IMR-90 (cell line): Measurements from ENCODE around the gene IDI2. TPM values are rescaled to one million over a fixed set of nuclear protein-coding genes. Genes with fewer than 3 reads are reported as not detected.

ENCODE experiments used
- ATAC-seq: fragments of 200-7000 bp; cut with Tn5 transposase; 2 replicates; pipeline ENCODE4 v1.9.1; 2020; ENCODE audit warnings: low read depth, mild to moderate bottlenecking, moderate library complexity
- BruUV-seq: library from RNA; stranded (reverse); fragments of 400-500 nt; replicated peaks from 2 replicates; lab custom pipeline; 2021; lab: Mats Ljungman, UMichigan
- CTCF ChIA-PET: fragments of 300-600 bp; formaldehyde crosslinking; extraction: SDS; loops from one replicate; lab custom pipeline; 2021; ENCODE audit warnings: antibody characterized with exemption; lab: Yijun Ruan, JAX
- POLR2A ChIA-PET: fragments of 300-600 bp; sonication (Branson Sonifier 250); formaldehyde crosslinking; loops from one replicate; lab custom pipeline; 2022; ENCODE audit warnings: antibody characterized with exemption; ENCODE audit not compliant: unreplicated experiment; lab: Charles Lee
- DNase-seq: peaks from one replicate; pipeline ENCODE4 v3.0.0; 2013
- H2AFZ ChIP-seq: replicated peaks from 2 replicates; pipeline ENCODE3; 2013; ENCODE audit warnings: low read length, mild to moderate bottlenecking; ENCODE audit not compliant: poor library complexity
- H2AK5ac ChIP-seq: 2 replicates; pipeline ENCODE4 v1.6.1; 2013; ENCODE audit warnings: low read depth, low read length, inconsistent platforms
- H2AK9ac ChIP-seq: replicated peaks from 2 replicates; pipeline ENCODE3; 2013; ENCODE audit warnings: mild to moderate bottlenecking, low read depth, low read length, moderate library complexity; ENCODE audit not compliant: poor library complexity
- H2BK120ac ChIP-seq: 2 replicates; pipeline ENCODE4 v1.6.1; 2013; ENCODE audit warnings: low read depth, low read length, inconsistent platforms
- H2BK15ac ChIP-seq: 3 replicates; pipeline ENCODE4 v1.6.1; 2013; ENCODE audit warnings: low read depth, low read length, inconsistent platforms
- H2BK20ac ChIP-seq: 2 replicates; pipeline ENCODE4 v1.6.1; 2013; ENCODE audit warnings: low read depth, mild to moderate bottlenecking, inconsistent platforms, low read length, moderate library complexity
- H2BK5ac ChIP-seq: 2 replicates; pipeline ENCODE4 v1.6.1; 2013; ENCODE audit warnings: mild to moderate bottlenecking, low read depth, low read length, inconsistent platforms; ENCODE audit not compliant: poor library complexity, severe bottlenecking
- H3K14ac ChIP-seq: replicated peaks from 2 replicates; pipeline ENCODE4 v1.6.1; 2013; ENCODE audit warnings: low read depth, low read length, inconsistent platforms
- H3K18ac ChIP-seq: 2 replicates; pipeline ENCODE4 v1.6.1; 2013; ENCODE audit warnings: low read depth, low read length, control low read depth
- H3K23ac ChIP-seq: 2 replicates; pipeline ENCODE4 v1.6.1; 2013; ENCODE audit warnings: low read depth, low read length, inconsistent platforms
- H3K27ac ChIP-seq: 2 replicates; pipeline ENCODE4 v1.5.1; 2013; ENCODE audit warnings: mild to moderate bottlenecking, control low read depth, low read length; ENCODE audit not compliant: insufficient read depth
- H3K27me3 ChIP-seq: 2 replicates; pipeline ENCODE4 v1.6.1; 2013; ENCODE audit warnings: low read length; ENCODE audit not compliant: control insufficient read depth, insufficient read depth
- H3K36me3 ChIP-seq: 2 replicates; pipeline ENCODE4 v1.6.1; 2013; ENCODE audit warnings: low read length, mixed read lengths; ENCODE audit not compliant: control insufficient read depth, insufficient read depth
- H3K4ac ChIP-seq: 2 replicates; pipeline ENCODE4 v1.6.1; 2013; ENCODE audit warnings: low read depth, low read length, inconsistent platforms
- H3K4me1 ChIP-seq: 2 replicates; pipeline ENCODE4 v1.6.1; 2013; ENCODE audit warnings: low read length, mixed read lengths; ENCODE audit not compliant: control insufficient read depth, insufficient read depth
- H3K4me2 ChIP-seq: 2 replicates; pipeline ENCODE4 v1.6.1; 2013; ENCODE audit warnings: low read depth, mild to moderate bottlenecking, control low read depth, low read length, moderate library complexity
- H3K4me3 ChIP-seq: 2 replicates; pipeline ENCODE4 v1.5.1; 2013; ENCODE audit warnings: low read depth, mild to moderate bottlenecking, control low read depth, low read length, moderate library complexity; ENCODE audit not compliant: insufficient read depth
- H3K56ac ChIP-seq: 2 replicates; pipeline ENCODE4 v1.6.1; 2013; ENCODE audit warnings: low read length, inconsistent platforms; ENCODE audit not compliant: insufficient read depth; ENCODE audit errors: extremely low read depth
- H3K79me1 ChIP-seq, 2 experiments: 2 replicates each; pipeline ENCODE4 v1.6.1; 2013; ENCODE audit warnings: low read length in 2 of 2, inconsistent platforms in 1 of 2, low read depth in 1 of 2
- H3K9ac ChIP-seq: 2 replicates; pipeline ENCODE4 v1.6.1; 2013; ENCODE audit warnings: low read depth, low read length, control low read depth
- H3K9me1 ChIP-seq: 2 replicates; pipeline ENCODE4 v1.6.1; 2013; ENCODE audit warnings: low read length, inconsistent platforms; ENCODE audit not compliant: insufficient read depth
- H3K9me3 ChIP-seq: 2 replicates; pipeline ENCODE4 v1.6.1; 2013; ENCODE audit warnings: low read length; ENCODE audit not compliant: control insufficient read depth, insufficient read depth
- H4K20me1 ChIP-seq: 2 replicates; pipeline ENCODE4 v1.6.1; 2013; ENCODE audit warnings: low read length, inconsistent platforms; ENCODE audit not compliant: insufficient read depth
- H4K5ac ChIP-seq: 2 replicates; pipeline ENCODE4 v1.6.1; 2013; ENCODE audit warnings: mild to moderate bottlenecking, low read depth, low read length, control low read depth
- H4K8ac ChIP-seq, 2 experiments: 2 replicates each; pipeline ENCODE4 v1.6.1; 2013; ENCODE audit warnings: low read depth in 2 of 2, low read length in 2 of 2, control low read depth in 1 of 2, inconsistent platforms in 1 of 2
- H4K91ac ChIP-seq: 2 replicates; pipeline ENCODE4 v1.6.1; 2013; ENCODE audit warnings: low read depth, low read length, inconsistent platforms; ENCODE audit not compliant: insufficient read depth
- CHD1 ChIP-seq: IDR thresholded peaks from 2 replicates; pipeline ENCODE4 v1.6.1; 2012; ENCODE audit warnings: low read depth, low read length, improper control_type of control experiment
- WGBS, 2 experiments: methylation state at CpG; one replicate each; pipeline versions ENCODE4 v1.1.5 to v1.1.7; 2013; ENCODE audit warnings: missing lambda C conversion rate in 2 of 2; ENCODE audit not compliant: insufficient read length in 1 of 2; ENCODE audit errors: extremely low coverage in 2 of 2; 5-methylcytosine and 5-hydroxymethylcytosine counted together
- dilution Hi-C: fragments of 300-500 bp; cut with HindIII; formaldehyde crosslinking; loops from one replicate; pipeline ENCODE4 v1.14.3; 2018; ENCODE audit warnings: low sequenced_read_pairs; ENCODE audit not compliant: unreplicated experiment
- in situ Hi-C: fragments of 300-500 bp; cut with MboI; formaldehyde crosslinking; loops from 3 replicates; pipeline ENCODE4 v1.14.3; 2019; ENCODE audit warnings: low sequenced_read_pairs, inconsistent platforms, mixed read lengths
- intact Hi-C: fragments of 100-400 bp; cut with micrococcal nuclease; formaldehyde crosslinking; loops from 2 replicates; pipeline ENCODE4 v1.10.0; 2022
- polyA plus RNA-seq, 3 experiments: library from polyadenylated mRNA; depleted of rRNA; stranded (reverse); fragments of >200 nt; gene quantifications; 2 replicates each; pipeline ENCODE4 v1.2.3, GENCODE V29; 2012; ENCODE audit warnings: low replicate concordance in 1 of 3
- total RNA-seq: library from RNA; depleted of rRNA; stranded (reverse); fragments of >200 nt; gene quantifications from 2 replicates; pipeline ENCODE4 v1.2.3, GENCODE V29; 2012
- TF ChIP-seq, protein P1 (sequence below): fragments of 150-350 bp; IDR thresholded peaks from 2 replicates; pipeline ENCODE4 v1.6.1; 2017; ENCODE audit warnings: mild to moderate bottlenecking, antibody characterized with exemption, low read length, low read depth

IDI2 gene
- total and polyA plus RNA-seq, 2 of the 4 experiments (the other 2 are of a cell fraction) = not detected

DNA sequence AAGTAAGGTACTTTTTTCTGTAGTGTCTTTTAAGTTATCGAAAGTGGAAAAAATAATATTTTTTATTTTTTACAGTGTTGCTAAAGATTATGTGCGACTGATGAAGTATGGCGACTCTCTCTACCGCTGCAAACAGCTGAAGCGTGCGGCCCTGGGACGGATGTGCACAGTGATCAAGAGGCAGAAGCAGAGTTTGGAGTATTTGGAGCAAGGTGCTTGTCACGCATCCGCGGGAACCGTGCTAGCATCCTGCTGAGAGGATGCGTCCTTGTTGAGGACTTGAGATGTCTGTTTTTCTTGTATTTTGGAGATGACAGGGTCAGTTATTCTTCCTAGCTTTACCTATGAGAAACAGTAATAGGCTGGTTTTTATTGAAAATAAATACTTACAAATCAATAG, 29.6 kb downstream of the IDI2 start:
- Histone ChIP-seq H3K4me1 (no peaks in the 10 kb centered on the region), H3K18ac (no peak overlapping the region), H3K9me1 (peaks cover under 1% of the 10 kb centered on the region), H3K79me1 (peaks cover 47% of the 10 kb centered on the region in 2 experiments), H4K91ac (no peak overlapping the region), H2BK5ac (no peak overlapping the region), H3K27me3 (no peaks in the 10 kb centered on the region), H3K14ac (no peak overlapping the region), H2BK15ac (no peak overlapping the region), H3K27ac (no peak overlapping the region), H3K36me3 (peaks cover 56% of the 10 kb centered on the region), H2AK9ac (no peak overlapping the region), H3K4me3 (no peak overlapping the region), H4K8ac (no peak overlapping the region), H2AK5ac (no peak overlapping the region), H4K5ac (no peak overlapping the region), H2BK120ac (no peak overlapping the region), H4K20me1 (peaks cover 26% of the 10 kb centered on the region), H3K4ac (no peak overlapping the region), H3K23ac (no peak overlapping the region), H2BK20ac (no peak overlapping the region), H2AFZ (no peak overlapping the region), H3K9ac (no peak overlapping the region), H3K56ac (no peak overlapping the region), H3K4me2 (no peak overlapping the region), H3K9me3 (no peaks in the 10 kb centered on the region)
- no peak for DNase-seq
- TF ChIP-seq, protein P1, sequence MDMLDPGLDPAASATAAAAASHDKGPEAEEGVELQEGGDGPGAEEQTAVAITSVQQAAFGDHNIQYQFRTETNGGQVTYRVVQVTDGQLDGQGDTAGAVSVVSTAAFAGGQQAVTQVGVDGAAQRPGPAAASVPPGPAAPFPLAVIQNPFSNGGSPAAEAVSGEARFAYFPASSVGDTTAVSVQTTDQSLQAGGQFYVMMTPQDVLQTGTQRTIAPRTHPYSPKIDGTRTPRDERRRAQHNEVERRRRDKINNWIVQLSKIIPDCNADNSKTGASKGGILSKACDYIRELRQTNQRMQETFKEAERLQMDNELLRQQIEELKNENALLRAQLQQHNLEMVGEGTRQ = no peak
- no peak for TF ChIP-seq CHD1
- WGBS, 2 experiments = 100% methylated on average over 8 of the region's 12 CpGs; no CpG with 5 or more reads in 1 of the 2 experiments
- in situ Hi-C loops (no loop called here), intact Hi-C loops (no loop called here), dilution Hi-C loops (no loop called here)
- ATAC-seq = no peak
- no TSS peak for BruUV-seq
- CTCF ChIA-PET = no interaction called here
- POLR2A ChIA-PET = no interaction called here
